H1 (cell line): ENCODE measurements around the gene FAM200B. TPM values are rescaled to one million over a fixed set of nuclear protein-coding genes. Genes with fewer than 3 reads are reported as not detected.

Source experiments
- CTCF ChIA-PET: fragments of 300-600 bp; sonication (Branson Sonifier 250); formaldehyde crosslinking; loops from one replicate; lab custom pipeline; 2021; ENCODE audit not compliant: partially characterized antibody; lab: Charles Lee
- POLR2A ChIA-PET: fragments of 300-600 bp; sonication (Branson Sonifier 250); formaldehyde crosslinking; loops from one replicate; lab custom pipeline; 2021; ENCODE audit warnings: inconsistent platforms; ENCODE audit not compliant: partially characterized antibody; lab: Charles Lee
- DNase-seq, 2 experiments: peaks; one replicate each; pipeline versions ENCODE4 v3.0.0 to v3.0.0-alpha.2; 2010 to 2022; ENCODE audit warnings: low spot score in 2 of 2, low read depth in 1 of 2, mixed read lengths in 1 of 2
- FAIRE-seq: peaks from 2 replicates; lab custom pipeline; 2011; peaks lifted over from hg19 to GRCh38; lab: Jason Lieb, UNC
- H2AFZ ChIP-seq: 2 replicates; pipeline ENCODE4 v1.8.1; 2012; ENCODE audit warnings: low read length, inconsistent platforms
- H2AK5ac ChIP-seq: 2 replicates; pipeline ENCODE4 v1.6.1; 2013; ENCODE audit warnings: low read depth, low read length
- H2BK120ac ChIP-seq: replicated peaks from 2 replicates; pipeline ENCODE3; 2013; ENCODE audit warnings: low read depth, low read length, inconsistent platforms
- H2BK12ac ChIP-seq: 2 replicates; pipeline ENCODE4 v1.6.1; 2013; ENCODE audit warnings: low read depth, low read length
- H2BK15ac ChIP-seq: 2 replicates; pipeline ENCODE4 v1.6.1; 2013; ENCODE audit warnings: low read length
- H2BK20ac ChIP-seq: 2 replicates; pipeline ENCODE4 v1.6.1; 2013; ENCODE audit warnings: low read length
- H2BK5ac ChIP-seq: 2 replicates; pipeline ENCODE4 v1.6.1; 2013; ENCODE audit warnings: low read depth, low read length
- H3K14ac ChIP-seq: 2 replicates; pipeline ENCODE4 v1.6.1; 2013; ENCODE audit warnings: inconsistent platforms; ENCODE audit not compliant: insufficient read length
- H3K18ac ChIP-seq: 2 replicates; pipeline ENCODE4 v1.6.1; 2013; ENCODE audit warnings: low read length; ENCODE audit errors: extremely low read depth
- H3K23ac ChIP-seq: 2 replicates; pipeline ENCODE4 v1.6.1; 2013; ENCODE audit warnings: inconsistent platforms; ENCODE audit not compliant: insufficient read length
- H3K23me2 ChIP-seq: 2 replicates; pipeline ENCODE4 v1.6.1; 2013; ENCODE audit warnings: low read depth, low read length
- H3K27ac ChIP-seq: 2 replicates; pipeline ENCODE4 v1.6.1; 2011; ENCODE audit warnings: low read depth, low read length, inconsistent platforms
- H3K27me3 ChIP-seq, 4 experiments: replicated peaks in 1 of 4; 1 replicate in 1 of 4; 2 replicates in 3 of 4; pipeline versions ENCODE4 v1.6.1 to v1.8.1; 2011 to 2013; ENCODE audit warnings: low read length in 3 of 4, mild to moderate bottlenecking in 3 of 4, inconsistent platforms in 2 of 4, mixed read lengths in 2 of 4, moderate library complexity in 1 of 4; ENCODE audit not compliant: control insufficient read depth in 3 of 4, insufficient read depth in 3 of 4; ENCODE audit errors: extremely low read depth in 1 of 4
- H3K36me3 ChIP-seq, 4 experiments: 2 replicates each; pipeline versions ENCODE4 v1.6.1 to v1.8.1; 2011 to 2013; ENCODE audit warnings: mild to moderate bottlenecking in 4 of 4, low read length in 3 of 4, moderate library complexity in 2 of 4, control low read depth in 1 of 4, inconsistent platforms in 1 of 4; ENCODE audit not compliant: insufficient read depth in 4 of 4, control insufficient read depth in 2 of 4
- H3K4ac ChIP-seq: replicated peaks from 2 replicates; pipeline ENCODE3; 2013; ENCODE audit warnings: low read length, low read depth, mixed read lengths, inconsistent platforms; ENCODE audit not compliant: insufficient read length
- H3K4me1 ChIP-seq, 4 experiments: replicated peaks in 1 of 4; 1 replicate in 1 of 4; 2 replicates in 3 of 4; pipeline versions ENCODE4 v1.6.1 to v1.8.1; 2011 to 2013; ENCODE audit warnings: low read length in 3 of 4, inconsistent platforms in 2 of 4, mixed read lengths in 1 of 4; ENCODE audit not compliant: insufficient read depth in 4 of 4, control insufficient read depth in 3 of 4
- H3K4me2 ChIP-seq, 2 experiments: 2 replicates each; pipeline versions ENCODE4 v1.6.1 to v1.8.1; 2011 to 2013; ENCODE audit warnings: low read depth in 2 of 2, low read length in 2 of 2, control low read depth in 1 of 2, inconsistent platforms in 1 of 2, mild to moderate bottlenecking in 1 of 2; ENCODE audit not compliant: insufficient read depth in 1 of 2
- H3K4me3 ChIP-seq, 4 experiments: fragments of 200-600, 300-600 bp in 1 of 4; sonication (generic), shearing (Covaris generic), sonication (Bioruptor Twin) in 1 of 4; 2 replicates each; pipeline versions ENCODE4 v1.5.1 to v1.8.1; 2011 to 2016; ENCODE audit warnings: low read length in 4 of 4, low read depth in 3 of 4, control low read depth in 2 of 4, inconsistent platforms in 2 of 4, mild to moderate bottlenecking in 2 of 4, mixed read lengths in 1 of 4, moderate library complexity in 1 of 4; ENCODE audit not compliant: insufficient read depth in 2 of 4; ENCODE audit errors: extremely low read depth in 1 of 4
- H3K56ac ChIP-seq: replicated peaks from 2 replicates; pipeline ENCODE3; 2013; ENCODE audit warnings: low read depth, mild to moderate bottlenecking, mixed read lengths, low read length, inconsistent platforms; ENCODE audit not compliant: insufficient read length
- H3K79me1 ChIP-seq: 2 replicates; pipeline ENCODE4 v1.6.1; 2013; ENCODE audit warnings: low read depth, low read length, control low read depth
- H3K79me2 ChIP-seq, 2 experiments: 2 replicates each; pipeline versions ENCODE4 v1.6.1 to v1.8.1; 2012 to 2013; ENCODE audit warnings: low read length in 2 of 2, mild to moderate bottlenecking in 2 of 2, inconsistent platforms in 1 of 2; ENCODE audit not compliant: insufficient read depth in 2 of 2, control insufficient read depth in 1 of 2
- H3K9ac ChIP-seq, 4 experiments: replicated peaks in 1 of 4; 1 replicate in 1 of 4; 2 replicates in 3 of 4; pipeline versions ENCODE4 v1.6.1 to v1.8.1; 2011 to 2013; ENCODE audit warnings: low read depth in 3 of 4, low read length in 3 of 4, control low read depth in 2 of 4, mild to moderate bottlenecking in 2 of 4, moderate library complexity in 2 of 4, inconsistent platforms in 1 of 4; ENCODE audit errors: extremely low read depth in 1 of 4
- H3K9me3 ChIP-seq, 2 experiments: 2 replicates each; pipeline versions ENCODE4 v1.6.1 to v1.8.1; 2012 to 2013; ENCODE audit warnings: mild to moderate bottlenecking in 2 of 2, moderate library complexity in 2 of 2, control low read depth in 1 of 2, inconsistent platforms in 1 of 2, low read depth in 1 of 2, low read length in 1 of 2, mixed read lengths in 1 of 2; ENCODE audit not compliant: insufficient read depth in 2 of 2
- H4K20me1 ChIP-seq, 2 experiments: replicated peaks in 1 of 2; 2 replicates each; pipeline versions ENCODE3 to v1.8.1; 2011 to 2013; ENCODE audit warnings: inconsistent platforms in 2 of 2, low read length in 2 of 2, mild to moderate bottlenecking in 1 of 2; ENCODE audit not compliant: insufficient read depth in 2 of 2, control insufficient read depth in 1 of 2
- H4K5ac ChIP-seq: 2 replicates; pipeline ENCODE4 v1.6.1; 2013; ENCODE audit warnings: low read length, low read depth, mixed read lengths, inconsistent platforms; ENCODE audit not compliant: insufficient read length
- H4K8ac ChIP-seq: 2 replicates; pipeline ENCODE4 v1.8.0; 2013; ENCODE audit warnings: mild to moderate bottlenecking, moderate library complexity, low read length, inconsistent platforms; ENCODE audit not compliant: insufficient read depth; ENCODE audit errors: extremely low read depth
- H4K91ac ChIP-seq: replicated peaks from 2 replicates; pipeline ENCODE3; 2013; ENCODE audit warnings: low read length, mixed read lengths, inconsistent platforms; ENCODE audit not compliant: insufficient read length
- BACH1 ChIP-seq: IDR thresholded peaks from 2 replicates; pipeline ENCODE4 v1.6.1; 2012; ENCODE audit warnings: low read length, improper control_type of control experiment
- BCL11A ChIP-seq, 2 experiments: IDR thresholded peaks; one replicate each; pipeline ENCODE4 v1.6.1; 2011; ENCODE audit warnings: low read depth in 2 of 2, low read length in 2 of 2, mild to moderate bottlenecking in 2 of 2
- CBX5 ChIP-seq: fragments of 300-800, 300-1000 bp; sonication (generic); IDR thresholded peaks from 2 replicates; pipeline ENCODE4 v1.7.1; 2016; ENCODE audit warnings: antibody characterized with exemption, low read length, low read depth
- FOSL1 ChIP-seq: IDR thresholded peaks from 2 replicates; pipeline ENCODE4 v1.6.1; 2011; ENCODE audit warnings: mild to moderate bottlenecking, low read depth, low read length, moderate library complexity; ENCODE audit not compliant: insufficient read depth
- NANOG ChIP-seq: IDR thresholded peaks from 2 replicates; pipeline ENCODE4 v1.6.1; 2011; ENCODE audit warnings: low read length, low read depth, mild to moderate bottlenecking, inconsistent platforms; ENCODE audit not compliant: insufficient read depth, poor library complexity, severe bottlenecking
- NRF1 ChIP-seq: IDR thresholded peaks from 2 replicates; pipeline ENCODE4 v1.6.1; 2011; ENCODE audit warnings: mild to moderate bottlenecking, low read depth, low read length, improper control_type of control experiment
- WGBS, 2 experiments: shearing (Covaris generic) in 1 of 2; methylation state at CpG; one replicate each; pipeline versions ENCODE4 v1.1.6 to v1.1.7; 2013 to 2015; ENCODE audit warnings: low lambda C conversion rate in 2 of 2, mixed read lengths in 2 of 2, inconsistent platforms in 1 of 2, low coverage in 1 of 2, missing lambda C conversion rate in 1 of 2; ENCODE audit not compliant: insufficient replicate concordance in 2 of 2, insufficient coverage in 1 of 2, insufficient read length in 1 of 2; ENCODE audit errors: extremely low coverage in 1 of 2, missing lambda C conversion rate in 1 of 2; 5-methylcytosine and 5-hydroxymethylcytosine counted together
- polyA plus RNA-seq, 7 experiments: library from polyadenylated mRNA; depleted of rRNA in 3 of 7; stranded (reverse) in 5 of 7; unstranded in 2 of 7; fragments of >200 nt in 5 of 7; fragments of 200-250 nt in 2 of 7; gene quantifications; 1 replicate in 5 of 7; 2 replicates in 1 of 7; 4 replicates in 1 of 7; pipeline versions ENCODE4 v1.2.1 to v1.2.3, GENCODE V29; 2011 to 2013; ENCODE audit warnings: missing spikeins in 2 of 7, mixed read lengths in 2 of 7
- total RNA-seq: library from RNA; stranded (reverse); fragmentation: NEBNext Ultra II Directional; extraction: Animal tissue kit (Norgen Biotek cat#: 25700); gene quantifications from 2 replicates; pipeline ENCODE4 v1.2.1, GENCODE V29; 2021
- TF ChIP-seq, protein P1 (sequence below): IDR thresholded peaks from 2 replicates; pipeline ENCODE4 v1.6.1; 2011; ENCODE audit warnings: low read length, improper control_type of control experiment

The FAM200B gene
- total and polyA plus RNA-seq, 2 of the 8 experiments (the other 6 are each of a cell fraction or from before 2014, with no cell fraction given) = 10.7 to 23.7 TPM

- Histone ChIP-seq H3K4me2 (no peak overlapping the region), H4K91ac (no peak overlapping the region), H3K23ac (no peak overlapping the region), H3K27ac (no peak overlapping the region), H3K23me2 (no peaks in the 10 kb centered on the region), H3K14ac (no peak overlapping the region), H4K8ac (no peak overlapping the region), H3K36me3 (peaks cover 0 to 6% (median 0%) of the 10 kb centered on the region in 4 experiments; a peak in 1 of 8 replicates), H2AK5ac (no peak overlapping the region), H2BK5ac (no peak overlapping the region), H2BK20ac (no peak overlapping the region), H4K20me1 (peaks cover 0 to 6% of the 10 kb centered on the region in 2 experiments), H3K56ac (no peak overlapping the region), H3K4me3 (no peak overlapping the region), H3K79me2 (peaks cover 3 to 84% of the 10 kb centered on the region in 2 experiments; a peak in 3 of 4 replicates), H3K79me1 (no peaks in the 10 kb centered on the region), H3K9ac (no peak overlapping the region), H3K27me3 (no peaks in the 10 kb centered on the region), H2BK120ac (no peak overlapping the region), H3K4me1 (peaks cover 0 to 6% (median 2%) of the 10 kb centered on the region in 4 experiments; a peak in 2 of 7 replicates), H3K9me3 (no peaks in the 10 kb centered on the region), H3K4ac (no peak overlapping the region), H2AFZ (no peak overlapping the region), H3K18ac (no peak overlapping the region), H4K5ac (no peak overlapping the region), H2BK12ac (no peak overlapping the region), H2BK15ac (no peak overlapping the region)
- 91% methylated on average over 6 of the region's 6 CpGs; no CpG with 5 or more reads in 1 of the 2 experiments for WGBS, 2 experiments
- DNase-seq (no peak), FAIRE-seq (no peak)
- CTCF ChIA-PET = interaction anchor here (2.7 kb wide), 1 partner anchor 10 kb away, joined by 8 read pairs; no protein-coding TSS in a partner anchor
- TF ChIP-seq BCL11A (IDR thresholded peaks at IDR 0.05; ENCODE audit: low read depth in 2 of 2, low read length in 2 of 2) (no peak), NRF1 (no peak), CBX5 (no peak), FOSL1 (no peak), BACH1 (no peak), NANOG (no peak)
- TF ChIP-seq, protein P1, sequence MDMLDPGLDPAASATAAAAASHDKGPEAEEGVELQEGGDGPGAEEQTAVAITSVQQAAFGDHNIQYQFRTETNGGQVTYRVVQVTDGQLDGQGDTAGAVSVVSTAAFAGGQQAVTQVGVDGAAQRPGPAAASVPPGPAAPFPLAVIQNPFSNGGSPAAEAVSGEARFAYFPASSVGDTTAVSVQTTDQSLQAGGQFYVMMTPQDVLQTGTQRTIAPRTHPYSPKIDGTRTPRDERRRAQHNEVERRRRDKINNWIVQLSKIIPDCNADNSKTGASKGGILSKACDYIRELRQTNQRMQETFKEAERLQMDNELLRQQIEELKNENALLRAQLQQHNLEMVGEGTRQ = no peak
- POLR2A ChIA-PET = interaction anchor here (1.0 to 4.8 kb wide), 4 partner anchors 12 to 286 kb away, joined by 3 to 26 read pairs (median 6); partner anchors contain the start of genes FBXL5 and FGFBP2
These were observed 4.7 kb upstream of the FAM200B start for GRCh38 chr4:15676899-15677298.
